HEK293 (cell line): ENCODE results near the gene PDE9A.

ENCODE experiments used
- CTCF ChIP-seq: fragments of 450-650 bp; formaldehyde crosslinking; IDR thresholded peaks from 2 replicates; pipeline ENCODE4 v1.5.1; 2016; ENCODE audit warnings: missing biosample characterization, missing genetic modification characterization
- KLF9 ChIP-seq: fragments of 450-650 bp; formaldehyde crosslinking; IDR thresholded peaks from 2 replicates; pipeline ENCODE4 v1.5.1; 2016; ENCODE audit warnings: missing biosample characterization, missing genetic modification characterization, low read depth
- YY1 ChIP-seq: fragments of 450-650 bp; formaldehyde crosslinking; IDR thresholded peaks from 2 replicates; pipeline ENCODE4 v1.5.1; 2018; ENCODE audit warnings: missing biosample characterization, missing genetic modification characterization
- ZBTB21 ChIP-seq: fragments of 450-650 bp; formaldehyde crosslinking; IDR thresholded peaks from 2 replicates; pipeline ENCODE4 v1.5.1; 2017; ENCODE audit warnings: missing biosample characterization, missing genetic modification characterization
- ZNF146 ChIP-seq: fragments of 450-650 bp; formaldehyde crosslinking; IDR thresholded peaks from 2 replicates; pipeline ENCODE4 v1.5.1; 2016; ENCODE audit warnings: missing biosample characterization, missing genetic modification characterization
- ZNF416 ChIP-seq: fragments of 450-650 bp; formaldehyde crosslinking; IDR thresholded peaks from 2 replicates; pipeline ENCODE4 v1.5.1; 2016; ENCODE audit warnings: missing biosample characterization, missing genetic modification characterization
- ZNF600 ChIP-seq: fragments of 450-650 bp; formaldehyde crosslinking; IDR thresholded peaks from 2 replicates; pipeline ENCODE4 v1.5.1; 2016; ENCODE audit warnings: missing biosample characterization, missing genetic modification characterization
- ZNF621 ChIP-seq: fragments of 450-650 bp; formaldehyde crosslinking; IDR thresholded peaks from 2 replicates; pipeline ENCODE4 v1.5.1; 2017; ENCODE audit warnings: missing biosample characterization, missing genetic modification characterization
- ZNF623 ChIP-seq: fragments of 450-650 bp; formaldehyde crosslinking; IDR thresholded peaks from 2 replicates; pipeline ENCODE4 v1.5.1; 2016; ENCODE audit warnings: missing biosample characterization, missing genetic modification characterization
- ZNF768 ChIP-seq: fragments of 450-650 bp; formaldehyde crosslinking; IDR thresholded peaks from 2 replicates; pipeline ENCODE4 v1.5.1; 2018; ENCODE audit warnings: missing biosample characterization, mild to moderate bottlenecking, missing genetic modification characterization

- TF ChIP-seq ZNF623 (tag by site-specific recombination) (no peak), ZNF768 (tag by site-specific recombination) (no peak), YY1 (no peak), ZNF621 (tag by site-specific recombination) (no peak), ZNF416 (tag by site-specific recombination) (no peak), ZBTB21 (tag by site-specific recombination) (no peak), CTCF (no peak), KLF9 (tag by site-specific recombination) (no peak), ZNF600 (tag by site-specific recombination) (no peak), ZNF146 (tag by site-specific recombination) (no peak)
These were observed 43.6 kb upstream of the PDE9A start for GRCh38 chr21:42609811-42610210.
